Duodenal mucosa (tissue), 2 donors: ENCODE results near the gene RPGRIP1.
"Not testable (repeated sequence)": the region's sequence is repeated elsewhere in the genome, so short reads cannot be mapped to it uniquely, and the experiment has no call there.

Source experiments
- H3K27ac ChIP-seq: one replicate; pipeline ENCODE4 v1.7.0; 2013; ENCODE audit warnings: low read depth, low read length
- H3K27me3 ChIP-seq, 2 donors: one replicate each; pipeline ENCODE4 v1.7.0; 2013; ENCODE audit warnings: low read length in 2 of 2, control low read depth in 1 of 2; ENCODE audit not compliant: insufficient read depth in 2 of 2, control insufficient read depth in 1 of 2
- H3K36me3 ChIP-seq, 2 donors: one replicate each; pipeline ENCODE4 v1.7.0; 2013; ENCODE audit warnings: low read length in 2 of 2, control low read depth in 1 of 2; ENCODE audit not compliant: insufficient read depth in 2 of 2, control insufficient read depth in 1 of 2
- H3K4me1 ChIP-seq, 2 donors: one replicate each; pipeline ENCODE4 v1.7.0; 2013; ENCODE audit warnings: low read length in 2 of 2, control low read depth in 1 of 2; ENCODE audit not compliant: insufficient read depth in 2 of 2, control insufficient read depth in 1 of 2
- H3K4me3 ChIP-seq, 2 donors: one replicate each; pipeline ENCODE4 v1.7.0; 2013; ENCODE audit warnings: low read length in 2 of 2, low read depth in 1 of 2
- H3K9ac ChIP-seq, 2 donors: one replicate each; pipeline ENCODE4 v1.7.0; 2013; ENCODE audit warnings: low read length in 2 of 2, low read depth in 1 of 2
- H3K9me3 ChIP-seq, 2 donors: one replicate each; pipeline ENCODE4 v1.7.0; 2013; ENCODE audit warnings: low read length in 2 of 2, control low read depth in 1 of 2; ENCODE audit not compliant: control insufficient read depth in 1 of 2

Gene RPGRIP1

GRCh38 chr14:21299562-21300130 lies 19.8 kb downstream of the RPGRIP1 start:
- Histone ChIP-seq H3K36me3 (no peaks in the 10 kb centered on the region), H3K27me3 (no peaks in the 10 kb centered on the region), H3K9me3 (no peaks in the 10 kb centered on the region), H3K4me3 (no peak overlapping the region), H3K4me1 (peaks cover 6% of the 10 kb centered on the region in 2 donors), H3K9ac (no peak overlapping the region), H3K27ac (no peak overlapping the region)

DNA sequence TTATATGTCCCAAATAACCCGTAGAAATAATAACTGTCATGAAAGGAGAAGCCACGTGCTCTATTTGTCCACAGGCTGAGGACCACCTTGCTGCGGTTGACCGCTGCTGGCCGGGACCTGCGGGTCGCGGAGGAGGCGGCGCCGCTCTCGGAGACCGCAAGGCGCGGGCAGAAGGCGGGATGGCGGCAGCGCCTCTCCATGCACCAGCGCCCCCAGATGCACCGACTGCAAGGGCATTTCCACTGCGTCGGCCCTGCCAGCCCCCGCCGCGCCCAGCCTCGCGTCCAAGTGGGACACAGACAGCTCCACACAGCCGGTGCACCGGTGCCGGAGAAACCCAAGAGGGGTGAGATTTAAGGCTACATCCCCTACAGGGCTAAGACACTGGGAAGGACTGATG lies 21.0 kb downstream of the RPGRIP1 start:
- no peaks in the 10 kb centered on the region for H3K9me3 ChIP-seq

DNA sequence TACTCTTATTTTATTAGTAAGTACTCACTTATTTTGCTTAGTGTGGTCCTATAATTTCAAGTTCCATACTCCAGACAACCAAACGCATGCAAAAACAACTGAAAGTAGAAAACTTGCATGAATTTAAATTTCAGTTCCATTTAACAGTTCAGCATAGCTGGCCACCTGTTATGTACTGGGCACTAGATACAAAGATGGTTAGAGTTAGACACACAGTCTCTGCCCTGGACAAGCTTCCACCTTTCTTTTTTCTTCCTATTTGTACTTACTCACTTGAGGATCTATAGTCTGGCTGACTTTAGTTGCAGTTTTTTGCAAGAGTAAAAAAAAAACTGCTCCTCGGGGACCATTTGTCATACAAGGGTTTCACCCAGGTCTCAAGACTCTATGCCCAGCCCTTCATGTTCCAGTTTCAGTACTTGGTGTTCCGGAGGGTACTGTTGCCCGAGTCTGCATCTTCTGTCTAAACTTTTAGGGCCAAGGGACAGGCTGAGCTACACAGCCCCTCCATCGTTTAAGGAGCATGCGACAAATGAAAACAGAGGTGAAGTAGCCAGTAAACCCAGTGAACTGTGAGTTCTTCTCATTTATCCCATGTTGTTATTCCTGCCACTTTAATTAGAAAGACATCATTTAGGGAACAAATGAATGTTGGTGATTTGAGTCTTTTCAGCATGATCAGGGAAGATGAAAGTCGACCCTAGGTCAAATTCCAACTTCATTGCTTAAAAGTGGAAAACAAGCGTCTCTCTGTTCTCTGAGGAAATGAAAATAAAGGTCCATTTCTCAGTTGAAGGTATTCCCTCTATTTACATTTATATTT lies 22.3 kb downstream of the RPGRIP1 start:
- no peaks in the 10 kb centered on the region for H3K9me3 ChIP-seq
- H3K9ac ChIP-seq = no peak overlapping the region
- H3K36me3 ChIP-seq = no peaks in the 10 kb centered on the region
- peaks cover 6% of the 10 kb centered on the region in 2 donors for H3K4me1 ChIP-seq
- no peaks in the 10 kb centered on the region for H3K27me3 ChIP-seq
- no peak overlapping the region for H3K27ac ChIP-seq
- H3K4me3 ChIP-seq = no peak overlapping the region

More for the DNA sequence above, 21.0 kb downstream of the RPGRIP1 start:
- Histone ChIP-seq H3K4me3 (peak overlapping the region; percentile 65 to 66), H3K9ac (no peak overlapping the region), H3K27ac (no peak overlapping the region), H3K4me1 (peaks cover 6% of the 10 kb centered on the region in 2 donors), H3K36me3 (no peaks in the 10 kb centered on the region), H3K27me3 (no peaks in the 10 kb centered on the region)

GRCh38 chr14:21302836-21303140 lies 22.9 kb downstream of the RPGRIP1 start:
- not testable (repeated sequence) for H3K4me1 ChIP-seq, H3K9me3 ChIP-seq, H3K27me3 ChIP-seq, H3K4me3 ChIP-seq, H3K9ac ChIP-seq, H3K36me3 ChIP-seq, H3K27ac ChIP-seq

DNA sequence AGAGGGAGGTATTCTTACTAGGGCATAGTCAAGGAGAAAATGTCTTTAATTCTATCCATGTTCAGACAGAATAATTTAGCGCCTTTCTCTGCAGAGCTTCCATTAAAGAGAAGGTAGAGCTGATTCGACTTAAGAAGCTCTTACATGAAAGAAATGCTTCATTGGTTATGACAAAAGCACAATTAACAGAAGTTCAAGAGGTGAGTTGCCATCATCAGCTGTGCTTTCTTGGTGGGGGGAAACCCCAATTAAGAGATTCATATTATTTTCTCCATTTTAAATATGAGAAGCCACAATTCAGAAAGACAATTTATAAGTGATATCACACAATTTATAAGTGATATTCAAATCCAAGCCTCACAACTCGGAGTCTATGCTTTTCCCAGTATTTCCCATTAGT lies 27.8 kb downstream of the RPGRIP1 start:
- H3K27ac ChIP-seq = no peak overlapping the region
- H3K9ac ChIP-seq = no peak overlapping the region
- no peaks in the 10 kb centered on the region for H3K27me3 ChIP-seq
- H3K4me3 ChIP-seq = no peak overlapping the region
- H3K36me3 ChIP-seq = no peaks in the 10 kb centered on the region
- H3K4me1 ChIP-seq = peaks cover 0 to 10% of the 10 kb centered on the region in 2 donors
- no peaks in the 10 kb centered on the region for H3K9me3 ChIP-seq

DNA sequence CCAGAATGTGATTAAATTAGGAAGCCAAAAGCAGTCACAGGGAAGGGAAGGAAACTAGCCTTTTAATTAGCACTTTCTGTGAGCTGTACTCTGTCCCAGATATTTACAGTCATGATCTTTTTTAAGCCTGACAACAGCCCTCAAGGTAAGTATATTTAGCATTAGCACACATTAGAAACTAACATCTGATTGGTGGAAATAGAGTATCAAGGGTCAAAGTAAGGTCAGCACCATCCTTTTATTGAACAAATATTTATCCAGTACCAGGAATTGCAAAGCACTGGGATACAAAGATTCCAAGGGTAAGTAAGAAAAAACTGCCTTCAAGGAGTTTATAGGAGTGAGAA lies 28.2 kb downstream of the RPGRIP1 start:
- Histone ChIP-seq H3K27ac (peak overlapping the region; percentile 4), H3K4me3 (peak overlapping the region; percentile 56 to 60), H3K9me3 (no peaks in the 10 kb centered on the region), H3K4me1 (peaks cover 0 to 10% of the 10 kb centered on the region in 2 donors), H3K36me3 (no peaks in the 10 kb centered on the region), H3K9ac (peak overlapping the region; percentile 8 to 37), H3K27me3 (no peaks in the 10 kb centered on the region)

GRCh38 chr14:21308479-21309237 lies 28.8 kb downstream of the RPGRIP1 start:
- peak overlapping the region; percentile 47 to 58 for H3K9ac ChIP-seq

GRCh38 chr14:21309238-21309636 lies 29.4 kb downstream of the RPGRIP1 start:
- H3K27me3 ChIP-seq = no peaks in the 10 kb centered on the region
- peak overlapping the region; percentile 47 to 58 for H3K9ac ChIP-seq
- H3K4me3 ChIP-seq = peak overlapping the region; percentile 59 to 60
- peaks cover 0 to 10% of the 10 kb centered on the region in 2 donors for H3K4me1 ChIP-seq
- H3K27ac ChIP-seq = peak overlapping the region; percentile 13
- H3K36me3 ChIP-seq = no peaks in the 10 kb centered on the region
- no peaks in the 10 kb centered on the region for H3K9me3 ChIP-seq

More at GRCh38 chr14:21308479-21309237, 28.8 kb downstream of the RPGRIP1 start:
- H3K4me1 ChIP-seq = peaks cover 0 to 10% of the 10 kb centered on the region in 2 donors
- H3K36me3 ChIP-seq = no peaks in the 10 kb centered on the region
- peak overlapping the region; percentile 59 to 60 for H3K4me3 ChIP-seq
- no peaks in the 10 kb centered on the region for H3K27me3 ChIP-seq
- peak overlapping the region; percentile 13 for H3K27ac ChIP-seq
- no peaks in the 10 kb centered on the region for H3K9me3 ChIP-seq

DNA sequence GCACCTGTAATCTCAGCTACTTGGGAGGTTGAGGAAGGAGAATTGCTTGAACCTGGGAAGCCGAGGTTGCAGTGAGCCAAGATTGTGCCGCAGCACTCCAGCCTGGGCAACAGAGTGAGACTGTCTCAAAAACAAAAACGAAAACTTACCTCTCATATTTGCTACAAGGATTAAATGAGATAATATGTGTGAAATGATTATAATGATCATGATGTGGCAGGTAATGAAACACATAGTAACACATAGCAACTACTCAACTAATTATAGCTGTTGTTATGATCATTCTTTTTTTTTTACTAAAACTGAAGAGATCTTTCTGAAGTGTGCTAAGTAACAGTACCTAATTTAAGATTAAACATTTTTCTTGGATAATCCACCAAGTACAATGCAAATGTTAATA lies 30.1 kb downstream of the RPGRIP1 start:
- H3K9ac ChIP-seq = no peak overlapping the region
- H3K4me3 ChIP-seq = no peak overlapping the region
- H3K36me3 ChIP-seq = no peaks in the 10 kb centered on the region
- no peaks in the 10 kb centered on the region for H3K9me3 ChIP-seq
- peaks cover 0 to 10% of the 10 kb centered on the region in 2 donors for H3K4me1 ChIP-seq
- no peak overlapping the region for H3K27ac ChIP-seq
- H3K27me3 ChIP-seq = no peaks in the 10 kb centered on the region

- Histone ChIP-seq H3K27ac (no peak overlapping the region), H3K9me3 (no peaks in the 10 kb centered on the region), H3K36me3 (no peaks in the 10 kb centered on the region), H3K4me1 (peaks cover 0 to 10% of the 10 kb centered on the region in 2 donors), H3K9ac (no peak overlapping the region), H3K4me3 (no peak overlapping the region), H3K27me3 (no peaks in the 10 kb centered on the region)
Measured at GRCh38 chr14:21311614-21312013, 31.7 kb downstream of the RPGRIP1 start.
